Stimulated activated CD4-positive, alpha-beta T cell treated with anti-CD3 and anti-CD28 coated beads, Interleukin-2, amount 100 ng/mL, for 4 hours (primary cell): Measurements from ENCODE around the gene TMEM126A.
A peak's percentile ranks its signal among the peaks of the same experiment; 100 is the strongest.
"Not testable (repeated sequence)": the region's sequence is repeated elsewhere in the genome, so short reads cannot be mapped to it uniquely, and the experiment has no call there.

ENCODE experiments used
- DNase-seq: peaks from one replicate; pipeline ENCODE4 v3.0.0-alpha.2; 2020; ENCODE audit warnings: low read depth

TMEM126A gene

DNA sequence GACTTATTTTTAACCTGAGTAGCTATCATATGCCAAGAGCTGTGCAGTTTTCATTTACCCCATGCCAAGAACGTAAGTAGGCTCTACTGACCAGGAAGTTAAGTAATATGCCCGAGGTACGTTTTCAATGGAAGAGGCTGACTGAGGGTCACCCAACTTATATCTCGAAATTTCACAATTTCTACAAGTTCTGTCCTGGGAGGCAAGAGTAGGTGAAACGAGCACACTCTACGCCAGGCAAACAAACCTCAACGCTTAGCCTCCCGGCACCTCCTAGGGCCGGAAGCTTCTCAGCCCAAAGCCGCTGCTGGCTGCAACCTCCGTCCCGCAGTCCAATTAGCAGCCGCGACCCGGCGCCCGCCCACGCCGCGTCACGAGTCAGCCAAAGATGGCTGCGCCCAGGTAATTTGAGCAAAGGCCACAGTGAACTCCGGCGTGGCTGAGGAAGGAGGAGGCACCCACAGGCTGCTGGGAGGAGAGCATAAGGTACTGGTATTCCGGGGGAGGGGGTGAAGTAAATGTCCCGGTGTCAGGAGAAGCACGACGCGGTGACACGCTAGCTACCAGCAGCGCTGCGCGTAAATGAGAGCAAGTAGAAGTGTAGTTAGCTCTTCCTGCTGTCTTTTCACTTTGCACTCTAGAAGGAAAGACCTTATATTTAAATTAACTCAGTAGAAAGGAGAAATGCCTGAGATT, at the start of gene TMEM126A:
Gene TMEM126A (plus strand): TSS at position 364 of the 696 bp plus-strand sequence. CDS start 2,289 bp downstream, outside the sequence.
- peak; percentile 88 for DNase-seq

DNA sequence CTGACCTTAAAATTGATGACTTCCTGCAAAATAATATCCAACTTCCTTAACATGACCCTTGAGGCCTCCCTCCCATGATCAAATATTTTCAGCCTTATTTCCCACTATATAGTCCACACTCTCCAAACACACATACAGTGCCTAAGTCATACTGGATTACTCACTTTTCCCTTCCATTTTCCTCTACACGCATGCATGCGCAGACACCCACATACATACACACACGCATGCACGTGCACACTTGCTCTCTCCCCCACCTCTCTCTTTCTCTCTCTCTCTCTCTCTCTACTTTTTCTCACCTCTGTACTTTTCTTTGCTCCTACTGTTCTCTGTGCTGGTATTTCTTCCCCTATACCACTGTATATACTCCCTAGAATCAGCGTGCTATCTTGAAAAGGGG, 48.7 kb upstream of the TMEM126A start:
- no peak for DNase-seq

DNA sequence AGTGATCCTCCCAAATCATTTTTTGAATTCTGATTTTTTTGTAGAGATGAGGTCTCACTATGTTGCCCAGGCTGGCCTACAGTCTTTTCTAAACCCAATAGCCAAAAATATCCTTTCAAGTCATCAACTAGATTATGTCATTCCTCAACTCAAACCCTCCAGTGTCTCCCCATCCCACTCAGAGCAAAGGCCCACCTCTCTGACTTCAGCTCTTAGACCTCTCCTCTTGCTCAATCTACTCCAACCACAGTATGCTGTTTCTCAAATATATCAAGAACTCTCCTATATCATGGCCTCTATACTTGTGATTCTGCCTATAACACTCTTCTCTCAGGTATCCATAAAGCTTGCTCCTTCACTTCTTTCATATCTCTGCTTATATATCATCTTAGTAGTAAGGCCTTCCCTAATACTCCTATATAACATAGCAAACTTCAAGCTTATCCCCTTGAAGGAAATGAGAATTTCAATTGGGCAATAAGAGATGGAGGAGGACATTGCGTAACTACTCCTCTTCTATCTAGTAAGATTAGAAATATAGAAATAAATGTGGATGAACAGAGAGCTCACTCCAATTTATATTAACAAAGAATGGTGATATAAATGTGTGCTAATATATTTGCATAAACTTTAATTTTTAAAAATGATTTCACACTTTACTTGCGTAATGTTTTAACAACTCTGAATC, 45.1 kb upstream of the TMEM126A start:
- DNase-seq = no peak

- DNase-seq = no peak
Measured at GRCh38 chr11:85603220-85603619, 44.5 kb upstream of the TMEM126A start.

DNA sequence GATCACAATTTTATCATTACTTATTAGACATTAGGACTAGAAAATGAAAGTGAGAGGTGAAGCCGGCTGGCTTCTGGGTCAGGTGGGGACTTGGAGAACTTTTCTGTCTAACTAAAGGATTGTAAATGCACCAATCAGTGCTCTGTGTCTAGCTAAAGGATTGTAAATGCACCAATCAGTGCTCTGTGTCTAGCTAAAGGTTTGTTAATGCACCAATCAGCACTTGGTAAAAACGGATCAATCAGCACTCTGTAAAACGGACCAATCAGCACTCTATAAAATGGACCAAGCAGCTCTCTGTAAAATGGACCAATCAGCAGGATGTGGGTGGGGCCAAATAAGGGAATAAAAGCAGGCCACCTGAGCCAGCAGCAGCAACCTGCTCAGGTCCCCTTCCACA, 41.5 kb upstream of the TMEM126A start:
- DNase-seq = not testable (repeated sequence)

- not testable (repeated sequence) for DNase-seq
Measured at GRCh38 chr11:85608621-85609020, 39.1 kb upstream of the TMEM126A start.

DNA sequence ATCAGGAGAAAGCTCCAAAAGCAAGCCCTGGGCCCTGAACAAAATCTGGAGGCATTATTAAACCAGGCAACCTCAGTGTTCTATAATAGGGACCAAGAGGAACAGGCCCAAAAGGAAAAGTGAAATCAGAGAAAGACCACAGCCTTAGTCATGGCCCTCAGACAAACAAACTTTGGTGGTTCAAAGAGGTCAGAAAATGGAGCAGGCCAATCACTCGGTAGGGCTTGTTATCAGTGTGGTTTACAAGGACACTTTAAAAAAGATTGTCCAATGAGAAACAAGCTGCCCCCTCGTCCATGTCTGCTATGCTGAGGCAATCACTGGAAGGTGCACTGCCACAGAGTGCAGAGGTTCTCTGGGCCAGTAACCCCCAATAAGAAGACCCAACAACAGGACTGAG, 38.5 kb upstream of the TMEM126A start:
- not testable (repeated sequence) for DNase-seq

GRCh38 chr11:85611643-85612042, 36.1 kb upstream of the TMEM126A start:
- not testable (repeated sequence) for DNase-seq

- no peak for DNase-seq
Measured at GRCh38 chr11:85619499-85619898, 28.3 kb upstream of the TMEM126A start.

DNA sequence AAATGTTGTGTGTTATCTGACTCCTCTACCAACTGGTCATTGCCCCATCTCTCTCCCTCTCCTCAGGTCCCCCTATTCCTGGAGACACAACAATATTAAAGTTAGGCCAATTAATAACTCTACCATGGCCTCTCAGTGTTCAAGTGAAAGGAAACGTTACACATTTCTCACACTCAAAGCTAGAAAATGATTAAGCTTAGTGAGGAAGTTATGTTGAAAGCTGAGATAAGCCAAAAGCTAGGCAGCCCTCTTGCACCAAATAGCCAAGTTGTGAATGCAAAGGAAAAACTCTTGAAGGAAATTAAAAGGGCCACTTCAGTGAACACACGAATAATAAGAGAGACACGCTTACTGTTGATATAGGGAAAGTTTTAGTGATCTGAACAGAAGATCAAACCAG, 27.5 kb upstream of the TMEM126A start:
- DNase-seq = no peak

DNA sequence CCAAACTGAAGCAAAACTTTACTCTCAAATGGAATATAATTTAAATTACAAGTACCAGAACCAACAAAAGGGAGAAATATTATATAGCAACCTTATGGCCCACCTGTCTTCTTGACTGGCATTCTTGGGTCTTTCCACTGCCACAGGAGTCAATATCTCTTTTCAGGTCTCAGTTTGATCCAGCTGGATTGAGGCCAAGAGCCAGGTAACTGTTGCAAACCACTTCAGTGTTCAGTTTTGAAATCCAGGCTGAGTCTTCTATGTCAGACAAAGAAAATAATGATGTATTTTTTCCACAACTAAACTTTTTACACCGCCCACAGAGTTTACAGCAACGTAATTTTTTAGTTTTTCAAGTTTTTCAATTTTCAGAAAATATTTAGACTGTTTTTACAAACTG, 21.3 kb upstream of the TMEM126A start:
- peak; percentile 13 for DNase-seq

- no peak for DNase-seq
Measured at GRCh38 chr11:85627332-85627997, 20.3 kb upstream of the TMEM126A start, which contains the start of gene DLG2. TSS of gene DLG2 (minus strand) at chr11:85627344.

GRCh38 chr11:85627998-85628770, 19.6 kb upstream of the TMEM126A start, which contains the start of gene TMEM126B:
TSS of gene TMEM126B (plus strand) at chr11:85628593. CDS start at chr11:85628608, 15 bp downstream.
- peak; percentile 94 for DNase-seq

- DNase-seq = peak; percentile 48
Measured at GRCh38 chr11:85628771-85629341, 18.9 kb upstream of the TMEM126A start.

GRCh38 chr11:85634747-85635146, 13.0 kb upstream of the TMEM126A start:
- no peak for DNase-seq

- DNase-seq = no peak
Measured at GRCh38 chr11:85643191-85643614, 4.6 kb upstream of the TMEM126A start.

DNA sequence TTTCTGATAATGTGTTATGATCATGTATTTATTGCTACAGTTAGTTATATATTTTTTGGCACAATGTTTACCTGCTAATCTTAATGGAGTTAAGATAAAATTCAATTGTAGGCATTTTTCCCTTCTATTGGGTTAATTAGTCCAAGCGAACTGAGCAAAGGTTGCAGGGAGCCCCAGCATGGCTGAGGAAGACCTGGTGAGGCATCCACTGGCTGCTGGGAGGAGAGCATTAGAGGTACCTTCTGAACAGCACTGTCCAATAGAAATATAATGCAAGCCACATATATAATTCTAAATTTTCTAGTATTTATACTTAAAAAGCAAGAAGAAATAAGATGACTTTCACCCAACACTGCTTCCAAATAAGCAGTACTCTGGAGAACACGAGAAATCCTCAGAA, 689 bp upstream of the TMEM126A start:
- no peak for DNase-seq

DNA sequence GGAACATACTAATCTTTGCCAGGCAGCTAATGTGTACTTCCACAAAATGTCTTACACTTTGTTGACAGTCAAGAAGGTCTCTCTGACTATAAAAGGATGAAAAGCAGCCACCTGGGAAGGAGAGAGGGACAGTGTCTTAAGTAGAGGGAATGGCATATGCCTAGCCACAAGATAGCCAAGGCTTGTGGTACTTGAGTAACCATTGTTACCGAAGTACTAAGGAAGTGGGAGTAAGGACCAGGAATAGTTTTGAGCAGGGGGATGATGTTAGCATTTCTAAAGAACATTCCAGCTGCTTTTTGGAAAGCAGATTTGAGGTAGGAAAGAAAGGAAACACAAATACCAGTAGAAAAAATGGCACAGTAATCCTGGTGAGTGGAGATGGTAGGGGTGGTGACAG, 3.4 kb downstream of the TMEM126A start:
- no peak for DNase-seq

GRCh38 chr11:85652786-85653447, 5.2 kb downstream of the TMEM126A start:
- no peak for DNase-seq

- DNase-seq = not testable (repeated sequence)
Measured at GRCh38 chr11:85654343-85654742, 6.6 kb downstream of the TMEM126A start.

GRCh38 chr11:85656777-85657176, 9.0 kb downstream of the TMEM126A start:
- DNase-seq = no peak
